KMS-11 (cell line): Measurements from ENCODE around the gene STX7.
A peak's percentile ranks its signal among the peaks of the same experiment; 100 is the strongest.

Experiments used
- H2AFZ ChIP-seq: fragments of 200-600 bp; sonication (generic); 2 replicates; pipeline ENCODE4 v1.6.1; 2016; ENCODE audit warnings: antibody characterized with exemption, mixed run types, low read depth
- H3K27ac ChIP-seq: fragments of 200-600 bp; sonication (generic); 2 replicates; pipeline ENCODE4 v1.6.1; 2016; ENCODE audit warnings: mild to moderate bottlenecking, mixed run types
- H3K27me3 ChIP-seq: fragments of 200-600 bp; sonication (generic); 2 replicates; pipeline ENCODE4 v1.6.1; 2017; ENCODE audit warnings: mild to moderate bottlenecking, low read depth, mixed run types, moderate library complexity; ENCODE audit not compliant: insufficient read depth
- H3K36me3 ChIP-seq: fragments of 200-600 bp; sonication (generic); 2 replicates; pipeline ENCODE4 v1.6.1; 2017; ENCODE audit warnings: mild to moderate bottlenecking, mixed run types; ENCODE audit not compliant: insufficient read depth
- H3K4me1 ChIP-seq: fragments of 200-600 bp; sonication (generic); 2 replicates; pipeline ENCODE4 v1.6.1; 2016; ENCODE audit warnings: mild to moderate bottlenecking, low read depth, mixed run types; ENCODE audit not compliant: poor library complexity, severe bottlenecking
- H3K4me2 ChIP-seq: fragments of 200-600 bp; sonication (generic); 2 replicates; pipeline ENCODE4 v1.7.0; 2016; ENCODE audit warnings: mild to moderate bottlenecking, mixed run types
- H3K4me3 ChIP-seq: fragments of 200-600 bp; sonication (generic); IDR thresholded peaks from 2 replicates; pipeline ENCODE4 v1.6.1; 2017; ENCODE audit warnings: low read depth, low read length, mixed read lengths; ENCODE audit not compliant: insufficient read depth
- H3K79me2 ChIP-seq: fragments of 200-600 bp; sonication (generic); 2 replicates; pipeline ENCODE4 v1.6.1; 2016; ENCODE audit warnings: low read depth, mixed run types; ENCODE audit not compliant: insufficient read depth
- H3K9ac ChIP-seq: fragments of 200-600 bp; sonication (generic); 2 replicates; pipeline ENCODE4 v1.6.1; 2016; ENCODE audit warnings: mild to moderate bottlenecking, mixed run types
- H4K20me1 ChIP-seq: fragments of 200-600 bp; sonication (generic); 2 replicates; pipeline ENCODE4 v1.6.1; 2016; ENCODE audit warnings: mild to moderate bottlenecking, mixed run types; ENCODE audit not compliant: insufficient read depth
- CTCF ChIP-seq: fragments of 200-600 bp; sonication (generic); conservative IDR thresholded peaks from 2 replicates; pipeline ENCODE4 v1.6.1; 2017; ENCODE audit warnings: low read depth, mild to moderate bottlenecking, antibody characterized with exemption, low read length, moderate library complexity, mixed read lengths

The STX7 gene

GRCh38 chr6:132530293-132530974 is 17.5 kb upstream of the STX7 start:
- Histone ChIP-seq H3K27ac (no peak overlapping the region), H3K27me3 (no peaks in the 10 kb centered on the region), H3K36me3 (no peaks in the 10 kb centered on the region), H3K9ac (no peak overlapping the region), H3K4me3 (no peak overlapping the region), H4K20me1 (no peaks in the 10 kb centered on the region), H3K4me2 (no peak overlapping the region), H3K79me2 (no peaks in the 10 kb centered on the region), H3K4me1 (no peaks in the 10 kb centered on the region), H2AFZ (peak overlapping the region; percentile 41; the same call in 1 of the 2 replicates)
- peak; percentile 66 for TF ChIP-seq CTCF

DNA sequence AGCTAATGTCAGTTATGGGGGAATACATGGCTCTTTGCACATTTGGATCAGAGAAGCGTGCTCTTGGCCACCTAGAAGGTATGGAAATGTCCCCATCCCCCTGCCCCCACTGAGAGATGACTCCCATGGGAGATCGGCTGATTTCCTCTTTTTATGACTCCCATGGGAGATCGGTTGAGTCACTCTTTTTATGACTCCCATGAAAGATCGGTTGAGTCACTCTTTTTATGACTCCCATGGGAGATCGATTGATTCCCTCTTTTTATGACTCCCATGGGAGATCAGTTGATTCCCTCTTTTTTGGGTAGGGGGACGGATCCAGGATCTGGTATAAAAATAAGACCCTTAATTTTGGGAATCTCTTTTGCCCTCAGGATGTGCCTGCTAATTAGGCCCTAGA is 14.9 kb upstream of the STX7 start:
- Histone ChIP-seq H3K9ac (no peak overlapping the region), H3K4me2 (no peak overlapping the region), H3K27ac (no peak overlapping the region), H3K36me3 (no peaks in the 10 kb centered on the region), H3K79me2 (no peaks in the 10 kb centered on the region), H3K4me1 (no peaks in the 10 kb centered on the region), H2AFZ (no peak overlapping the region), H4K20me1 (no peaks in the 10 kb centered on the region), H3K4me3 (no peak overlapping the region), H3K27me3 (no peaks in the 10 kb centered on the region)
- no peak for TF ChIP-seq CTCF

GRCh38 chr6:132526461-132526860 is 13.5 kb upstream of the STX7 start:
- no peak overlapping the region for H3K27ac ChIP-seq

GRCh38 chr6:132525866-132526265 is 12.9 kb upstream of the STX7 start:
- Histone ChIP-seq H3K4me1 (no peaks in the 10 kb centered on the region), H3K4me3 (no peak overlapping the region), H3K36me3 (no peaks in the 10 kb centered on the region), H3K27ac (no peak overlapping the region), H3K9ac (no peak overlapping the region), H3K79me2 (no peaks in the 10 kb centered on the region), H4K20me1 (no peaks in the 10 kb centered on the region), H3K4me2 (no peak overlapping the region), H2AFZ (no peak overlapping the region), H3K27me3 (no peaks in the 10 kb centered on the region)
- TF ChIP-seq CTCF = no peak

More at GRCh38 chr6:132526461-132526860, 13.5 kb upstream of the STX7 start:
- TF ChIP-seq CTCF = no peak
- no peaks in the 10 kb centered on the region for H3K36me3 ChIP-seq
- H3K27me3 ChIP-seq = no peaks in the 10 kb centered on the region
- H3K4me1 ChIP-seq = no peaks in the 10 kb centered on the region
- no peak overlapping the region for H3K4me3 ChIP-seq
- H3K4me2 ChIP-seq = no peak overlapping the region
- H2AFZ ChIP-seq = no peak overlapping the region
- no peaks in the 10 kb centered on the region for H3K79me2 ChIP-seq
- H4K20me1 ChIP-seq = no peaks in the 10 kb centered on the region
- H3K9ac ChIP-seq = no peak overlapping the region
